GM19238 (cell line): ENCODE data around the gene SERPINA6.
"Not testable (repeated sequence)": the region's sequence is repeated elsewhere in the genome, so short reads cannot be mapped to it uniquely, and the experiment has no call there.

Experiments used
- DNase-seq: peaks from one replicate; pipeline ENCODE4 v3.0.0; 2011; ENCODE audit warnings: low spot score; ENCODE audit not compliant: insufficient read length

The SERPINA6 gene, protein sequence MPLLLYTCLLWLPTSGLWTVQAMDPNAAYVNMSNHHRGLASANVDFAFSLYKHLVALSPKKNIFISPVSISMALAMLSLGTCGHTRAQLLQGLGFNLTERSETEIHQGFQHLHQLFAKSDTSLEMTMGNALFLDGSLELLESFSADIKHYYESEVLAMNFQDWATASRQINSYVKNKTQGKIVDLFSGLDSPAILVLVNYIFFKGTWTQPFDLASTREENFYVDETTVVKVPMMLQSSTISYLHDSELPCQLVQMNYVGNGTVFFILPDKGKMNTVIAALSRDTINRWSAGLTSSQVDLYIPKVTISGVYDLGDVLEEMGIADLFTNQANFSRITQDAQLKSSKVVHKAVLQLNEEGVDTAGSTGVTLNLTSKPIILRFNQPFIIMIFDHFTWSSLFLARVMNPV

DNA sequence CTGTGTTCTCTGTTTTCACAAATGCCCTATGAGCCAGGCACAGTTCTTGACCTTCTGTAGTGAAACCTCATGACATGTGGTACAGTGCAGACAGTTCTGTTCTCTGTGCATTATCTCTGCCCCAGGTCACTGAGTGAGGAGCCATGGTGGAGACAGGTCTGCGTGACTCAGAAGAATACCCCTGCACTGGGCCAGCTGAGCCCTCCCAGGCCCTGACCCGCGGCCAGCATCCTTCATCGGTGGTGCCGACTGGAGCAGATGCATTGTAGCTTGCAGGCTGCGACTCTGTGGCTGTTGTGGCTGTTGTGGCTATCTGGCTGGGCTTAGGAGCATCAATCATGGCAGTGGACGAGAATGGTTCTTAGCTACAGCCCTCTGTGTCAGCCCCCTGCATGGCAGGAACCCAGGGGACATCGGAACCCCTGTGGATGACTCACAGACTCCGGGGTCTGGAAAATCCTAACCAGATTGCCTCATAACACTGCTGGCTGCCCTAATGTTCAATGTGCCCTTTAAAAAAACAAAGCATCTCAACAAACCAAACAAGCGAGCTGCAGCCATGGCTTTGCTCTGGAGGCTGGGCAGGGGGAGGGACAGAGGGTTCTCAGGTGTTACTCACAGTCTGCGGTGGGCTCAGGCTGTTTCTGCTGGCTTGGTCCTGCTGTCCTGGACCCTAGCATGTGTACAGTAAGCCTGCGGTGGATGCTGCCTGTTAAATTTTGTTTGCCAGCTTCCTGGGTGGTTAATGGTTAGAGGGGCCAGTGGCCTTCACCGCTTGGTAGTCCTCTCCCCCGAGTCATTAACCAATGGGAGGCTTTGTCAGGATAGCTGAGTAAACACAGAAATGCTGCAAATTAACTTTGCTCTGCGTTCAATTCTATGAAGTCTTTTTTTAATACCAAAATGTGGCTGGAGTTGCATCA, at the start of gene SERPINA6:
Gene SERPINA6 (minus strand): TSS at position 689 of the 923 bp plus-strand sequence. CDS start 8,688 bp downstream, outside the sequence.
- DNase-seq = no peak

DNA sequence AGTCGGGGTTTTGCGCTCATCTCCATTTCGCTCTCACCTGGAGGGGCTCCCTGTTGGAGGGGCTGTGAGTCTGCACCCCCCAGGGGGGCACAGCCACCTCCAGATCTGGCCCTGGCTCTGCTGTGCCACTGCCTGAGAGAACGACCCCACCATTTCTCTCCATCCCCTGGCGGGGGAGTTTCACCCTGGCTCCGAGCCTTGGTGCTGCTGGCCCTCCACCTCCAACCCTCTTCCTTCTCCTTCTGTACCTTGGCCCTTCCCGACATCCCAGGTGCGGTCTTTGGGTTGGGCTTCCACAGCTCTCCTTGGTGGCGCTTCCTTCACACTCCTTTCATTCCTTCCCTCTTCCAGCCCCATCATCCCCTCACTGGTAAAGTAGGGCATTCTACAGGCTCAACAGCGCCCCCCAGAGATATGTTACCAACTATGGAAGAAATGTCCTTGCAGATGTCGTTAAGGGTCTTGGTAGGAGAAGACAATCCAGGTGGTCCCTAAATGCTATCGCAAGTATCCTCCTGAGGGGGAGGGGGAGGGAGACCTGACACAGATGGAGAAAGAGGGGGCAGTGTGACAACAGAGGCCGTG, 49.0 kb upstream of the SERPINA6 start:
- no peak for DNase-seq

GRCh38 chr14:94370524-94370910, 47.4 kb upstream of the SERPINA6 start:
- DNase-seq = no peak

GRCh38 chr14:94369766-94370523, 46.8 kb upstream of the SERPINA6 start:
- DNase-seq = not testable (repeated sequence)

DNA sequence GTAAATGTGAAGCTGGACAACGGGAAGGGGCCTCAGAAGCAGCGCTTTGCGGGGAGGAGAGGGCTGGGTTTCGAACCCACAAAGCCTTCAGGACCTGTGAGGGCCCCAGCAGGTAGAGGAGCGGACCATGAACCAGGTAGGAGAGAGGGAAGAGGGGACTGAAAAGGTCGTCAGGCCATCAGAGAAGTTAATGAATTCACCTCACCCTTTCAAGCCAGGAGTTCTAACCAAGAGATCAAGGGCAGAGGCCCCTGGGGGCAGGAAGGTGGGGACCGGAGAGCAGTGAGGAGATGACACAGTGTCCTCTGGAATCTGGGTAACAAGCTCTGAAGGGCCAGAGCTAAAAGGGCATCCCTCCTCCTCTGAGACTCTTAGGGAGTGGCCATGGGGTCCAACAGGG, 45.8 kb upstream of the SERPINA6 start:
- no peak for DNase-seq

- no peak for DNase-seq
Observed at GRCh38 chr14:94368243-94368590, 45.1 kb upstream of the SERPINA6 start.

- no peak for DNase-seq
Observed at GRCh38 chr14:94367347-94368242, 44.5 kb upstream of the SERPINA6 start.

DNA sequence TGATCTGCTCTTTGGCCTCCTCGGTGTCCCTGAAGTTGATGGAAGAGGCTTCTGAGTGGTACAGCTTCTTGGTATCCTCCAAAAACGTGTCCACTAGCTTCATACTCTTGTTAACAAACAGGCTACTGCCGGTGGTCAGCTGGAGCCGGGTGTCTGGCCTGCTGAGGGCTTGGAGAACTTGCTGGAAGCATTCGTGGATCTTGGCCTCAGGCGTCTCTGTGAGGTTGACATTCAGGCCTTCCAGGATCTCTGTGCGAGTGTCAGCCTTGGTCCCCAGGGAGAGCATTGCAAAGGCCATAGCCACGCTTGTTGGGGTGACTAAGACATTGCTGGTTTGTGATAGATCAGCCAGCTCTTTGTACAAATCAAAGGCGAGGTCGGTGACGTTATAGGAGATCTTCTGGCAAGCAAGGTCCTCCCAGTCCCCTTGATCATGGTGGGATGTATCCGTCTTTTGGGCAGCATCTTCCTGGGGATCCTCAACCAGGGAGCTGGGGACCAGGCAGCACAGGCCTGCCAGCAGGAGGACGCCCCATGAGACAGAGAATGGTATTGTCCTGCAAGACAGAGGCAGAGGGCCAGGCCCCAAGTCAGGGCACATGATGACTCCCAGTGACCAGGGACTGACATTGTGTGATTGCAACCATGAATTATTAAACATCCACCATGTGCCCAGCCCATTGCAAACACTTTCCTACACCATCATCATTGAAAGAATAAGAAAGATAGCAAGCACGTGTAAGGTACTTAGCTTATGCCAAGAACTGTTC, 43.2 kb upstream of the SERPINA6 start, which contains the start of gene SERPINA2:
Gene SERPINA2 (minus strand): TSS at position 553 of the 770 bp plus-strand sequence.
- no peak for DNase-seq

- DNase-seq = no peak
Observed at GRCh38 chr14:94365624-94366023, 42.5 kb upstream of the SERPINA6 start.

GRCh38 chr14:94364964-94365363, 41.8 kb upstream of the SERPINA6 start:
- DNase-seq = no peak

- no peak for DNase-seq
Observed at GRCh38 chr14:94364037-94364436, 40.9 kb upstream of the SERPINA6 start.

DNA sequence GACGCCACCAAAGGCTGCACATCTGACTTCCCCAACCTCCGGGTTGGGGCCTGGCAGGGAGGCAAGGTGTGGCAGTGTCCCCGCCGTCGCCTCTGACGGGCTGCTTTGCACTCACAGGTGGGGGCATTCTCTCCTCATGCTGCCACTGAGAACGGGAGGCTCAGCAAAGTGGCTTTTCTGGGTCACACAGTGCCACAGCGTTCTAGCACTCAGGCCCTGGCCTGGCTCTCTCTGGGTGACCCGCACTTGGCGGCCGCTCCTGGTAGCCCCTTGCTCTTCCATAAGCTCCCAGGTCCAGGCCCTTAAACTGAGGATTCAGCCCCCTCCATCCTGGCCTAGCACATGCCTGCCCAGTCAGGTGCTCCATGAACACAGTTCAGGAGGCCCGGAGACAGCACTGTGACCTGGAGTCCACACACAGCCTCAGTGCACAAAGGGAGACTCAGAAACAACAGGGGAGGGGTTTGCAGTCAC, 40.1 kb upstream of the SERPINA6 start:
- no peak for DNase-seq

DNA sequence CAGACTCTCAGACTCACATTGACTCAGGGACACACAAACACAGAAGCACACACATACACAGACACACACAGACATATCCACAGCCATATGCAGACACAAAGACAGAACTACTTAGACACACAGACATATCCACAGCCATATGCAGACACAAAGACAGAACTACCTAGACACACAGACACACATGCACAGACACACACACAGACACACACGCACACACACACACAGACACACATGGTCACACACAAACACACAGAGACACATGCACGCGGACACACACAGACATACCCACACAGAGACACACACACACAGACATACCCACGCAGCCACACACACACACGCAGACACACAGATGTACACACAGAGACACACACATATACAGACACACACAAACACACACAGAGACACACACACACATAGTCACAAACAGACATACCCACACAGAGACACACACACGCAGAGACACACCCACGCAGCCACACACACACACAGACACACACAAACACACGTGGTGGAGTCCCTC, 39.5 kb upstream of the SERPINA6 start:
- no peak for DNase-seq

GRCh38 chr14:94361682-94362081, 38.5 kb upstream of the SERPINA6 start:
- DNase-seq = no peak

DNA sequence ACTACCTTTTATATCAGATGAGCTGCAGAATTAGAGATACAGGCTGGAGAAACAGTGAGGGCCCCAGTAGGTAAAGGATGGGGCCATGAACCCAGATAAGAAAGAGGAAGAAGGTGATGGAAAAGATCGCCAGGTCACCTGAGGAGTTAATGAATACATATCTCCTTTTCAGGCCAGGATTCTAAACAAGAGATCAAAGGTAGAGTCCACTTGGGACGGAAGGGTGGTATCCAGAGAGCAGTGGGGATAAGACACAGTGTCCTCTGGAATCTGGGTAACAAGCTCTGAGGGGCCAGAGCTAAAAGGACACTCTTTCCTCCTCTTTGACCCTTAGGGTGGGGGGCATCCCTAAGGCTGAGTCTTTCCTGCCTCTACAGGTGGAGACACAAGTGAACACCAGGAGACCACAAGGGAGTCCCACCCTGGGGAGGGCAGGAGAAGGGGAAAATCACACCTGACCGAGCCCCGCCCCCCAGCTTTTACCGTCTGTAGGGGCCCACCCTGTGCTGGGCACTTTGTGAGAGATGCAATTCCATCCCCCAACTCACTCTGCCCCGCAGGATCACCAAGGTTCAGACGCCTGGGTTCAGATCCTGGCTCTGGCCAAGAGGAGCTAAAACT, 37.9 kb upstream of the SERPINA6 start:
- no peak for DNase-seq

GRCh38 chr14:94357166-94357565, 34.0 kb upstream of the SERPINA6 start:
- DNase-seq = no peak

DNA sequence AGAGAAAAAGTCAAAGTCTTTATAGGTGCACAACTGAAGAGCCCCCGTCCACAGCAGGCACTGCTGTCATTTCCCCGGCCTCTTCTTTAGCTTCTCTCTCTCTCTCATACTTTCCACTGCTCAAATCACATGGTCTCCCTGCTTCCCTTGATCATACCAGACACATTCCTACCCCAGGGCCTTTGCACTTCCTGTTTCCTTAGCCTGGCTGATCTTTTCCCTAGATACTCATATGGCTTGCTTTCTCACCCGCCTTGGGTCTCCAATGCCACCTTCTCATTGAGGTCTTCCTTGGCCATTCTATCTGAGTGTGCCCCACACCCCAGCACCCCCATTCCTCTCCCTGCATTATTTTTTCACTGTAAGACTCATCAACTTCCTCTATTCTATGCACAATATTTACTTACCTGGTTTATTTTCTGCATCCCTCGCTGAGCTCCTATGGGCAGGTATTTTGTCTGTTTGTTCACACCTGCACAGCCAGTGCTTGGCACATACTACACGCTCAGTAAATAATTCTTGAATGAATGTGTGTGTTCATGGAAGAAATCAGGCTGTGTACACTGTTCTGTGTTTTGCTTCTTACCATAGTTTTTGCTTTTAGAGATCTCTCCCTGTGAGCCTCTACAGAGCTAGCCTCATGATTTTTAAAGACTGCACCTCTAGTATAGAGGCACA, 33.4 kb upstream of the SERPINA6 start:
- no peak for DNase-seq

DNA sequence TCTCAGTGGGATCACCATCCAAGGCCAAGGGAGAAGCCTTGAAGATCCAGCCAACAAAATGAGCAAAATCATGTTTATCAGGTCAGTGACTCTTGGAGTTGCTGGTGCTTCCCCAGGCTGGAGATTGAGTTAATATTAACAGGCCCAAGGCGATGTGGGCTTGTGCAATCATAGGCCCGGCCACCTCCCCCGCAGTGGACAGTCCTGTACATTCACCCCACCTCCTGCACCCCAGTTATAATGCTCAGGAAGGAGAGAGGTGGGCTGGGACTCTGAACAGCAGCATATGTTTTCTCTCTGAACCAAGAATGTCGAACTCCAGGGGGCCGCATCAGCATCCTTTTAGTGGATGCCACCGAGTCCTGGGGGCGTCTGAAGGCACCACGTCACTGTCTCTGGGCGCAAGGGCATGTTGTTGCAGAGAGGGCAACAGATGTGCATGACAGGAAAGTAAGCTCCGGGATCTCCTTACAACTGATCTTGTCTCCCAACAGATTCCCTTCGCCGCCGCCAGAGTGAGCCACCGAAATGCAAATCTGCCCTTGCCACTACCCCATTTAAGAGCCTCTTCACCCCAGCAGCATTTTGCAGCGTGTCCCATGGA, 32.2 kb upstream of the SERPINA6 start:
- no peak for DNase-seq
